ENCODE results near the gene NOL4.

- peak; percentile 32 for TF ChIP-seq REST (IDR thresholded peaks at IDR 0.05; ENCODE audit: borderline replicate concordance)
- no peak for TF ChIP-seq EZH2 (IDR thresholded peaks at IDR 0.05; ENCODE audit: borderline replicate concordance, insufficient read depth, low read length, poor library complexity, severe bottlenecking)
- TF ChIP-seq CTCF (IDR thresholded peaks at IDR 0.05; ENCODE audit: poor library complexity, severe bottlenecking) = no peak
- TF ChIP-seq TAF1 (IDR thresholded peaks at IDR 0.05; ENCODE audit: low read depth) = no peak
- no peak for TF ChIP-seq RAD21 (conservative IDR thresholded peaks at IDR 0.05)
- no peak for TF ChIP-seq SMC3 (conservative IDR thresholded peaks at IDR 0.05; ENCODE audit: poor library complexity)
- TF ChIP-seq EP300 (conservative IDR thresholded peaks at IDR 0.05; ENCODE audit: poor library complexity, severe bottlenecking) = peak; percentile 92
- no peak for TF ChIP-seq MXI1 (conservative IDR thresholded peaks at IDR 0.05; ENCODE audit: poor library complexity, severe bottlenecking)
Observed at GRCh38 chr18:34196256-34196655, 28.5 kb downstream of the NOL4 start.

Measured in neural cell (in vitro differentiated cells).